Muscle layer of colon (tissue), 2 donors: ENCODE results near the gene MB.

Experiments used
- H3K27ac ChIP-seq: one replicate; pipeline ENCODE4 v1.7.0; 2013; ENCODE audit warnings: low read depth, mild to moderate bottlenecking, low read length, moderate library complexity
- H3K27me3 ChIP-seq, 2 donors: one replicate each; pipeline ENCODE4 v1.7.0; 2013; ENCODE audit warnings: low read length in 2 of 2, mild to moderate bottlenecking in 2 of 2; ENCODE audit not compliant: insufficient read depth in 2 of 2, control insufficient read depth in 1 of 2
- H3K36me3 ChIP-seq: one replicate; pipeline ENCODE4 v1.7.0; 2013; ENCODE audit warnings: mild to moderate bottlenecking, low read length; ENCODE audit not compliant: insufficient read depth
- H3K4me1 ChIP-seq: one replicate; pipeline ENCODE4 v1.7.0; 2013; ENCODE audit warnings: mild to moderate bottlenecking, low read length; ENCODE audit not compliant: insufficient read depth
- H3K4me3 ChIP-seq, 2 donors: one replicate each; pipeline ENCODE4 v1.7.0; 2013; ENCODE audit warnings: low read length in 2 of 2, low read depth in 1 of 2, mild to moderate bottlenecking in 1 of 2, moderate library complexity in 1 of 2
- H3K9ac ChIP-seq: one replicate; pipeline ENCODE4 v1.7.0; 2013; ENCODE audit warnings: low read length
- H3K9me3 ChIP-seq: one replicate; pipeline ENCODE4 v1.7.0; 2013; ENCODE audit warnings: mild to moderate bottlenecking, low read length
- donor health status: abdominal sarcoma.
- donor health status: Adenocarcinoma of cecum.

MB gene

GRCh38 chr22:35600476-35600875, 16.7 kb downstream of the MB start:
- Histone ChIP-seq H3K9ac (no peak overlapping the region), H3K4me1 (peaks cover 22% of the 10 kb centered on the region), H3K36me3 (no peaks in the 10 kb centered on the region), H3K9me3 (no peaks in the 10 kb centered on the region), H3K27ac (no peak overlapping the region), H3K27me3 (no peaks in the 10 kb centered on the region), H3K4me3 (no peak overlapping the region)

GRCh38 chr22:35599364-35599763, 17.8 kb downstream of the MB start:
- Histone ChIP-seq H3K27ac (no peak overlapping the region), H3K27me3 (no peaks in the 10 kb centered on the region), H3K36me3 (no peaks in the 10 kb centered on the region), H3K9ac (no peak overlapping the region), H3K4me3 (no peak overlapping the region), H3K9me3 (no peaks in the 10 kb centered on the region), H3K4me1 (peaks cover 12% of the 10 kb centered on the region)

DNA sequence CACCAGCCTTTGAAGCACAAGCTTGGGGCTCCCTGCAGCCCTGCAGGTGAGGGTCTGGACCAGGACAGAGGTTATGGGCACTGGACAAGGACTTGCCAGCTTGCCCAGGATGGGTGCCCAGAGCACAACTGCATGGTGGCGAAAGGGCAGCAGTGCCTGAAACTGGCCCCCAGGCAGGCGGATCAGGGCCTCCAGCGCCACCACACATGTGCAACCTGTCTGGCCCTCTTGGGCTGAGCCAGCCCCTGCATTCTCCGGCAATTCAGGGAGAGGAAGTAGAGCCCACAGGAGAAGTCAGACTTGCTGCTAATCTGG, 18.8 kb downstream of the MB start:
- Histone ChIP-seq H3K4me3 (no peak overlapping the region), H3K4me1 (peaks cover 21% of the 10 kb centered on the region), H3K9me3 (no peaks in the 10 kb centered on the region), H3K9ac (no peak overlapping the region), H3K36me3 (no peaks in the 10 kb centered on the region), H3K27me3 (no peaks in the 10 kb centered on the region), H3K27ac (no peak overlapping the region)

DNA sequence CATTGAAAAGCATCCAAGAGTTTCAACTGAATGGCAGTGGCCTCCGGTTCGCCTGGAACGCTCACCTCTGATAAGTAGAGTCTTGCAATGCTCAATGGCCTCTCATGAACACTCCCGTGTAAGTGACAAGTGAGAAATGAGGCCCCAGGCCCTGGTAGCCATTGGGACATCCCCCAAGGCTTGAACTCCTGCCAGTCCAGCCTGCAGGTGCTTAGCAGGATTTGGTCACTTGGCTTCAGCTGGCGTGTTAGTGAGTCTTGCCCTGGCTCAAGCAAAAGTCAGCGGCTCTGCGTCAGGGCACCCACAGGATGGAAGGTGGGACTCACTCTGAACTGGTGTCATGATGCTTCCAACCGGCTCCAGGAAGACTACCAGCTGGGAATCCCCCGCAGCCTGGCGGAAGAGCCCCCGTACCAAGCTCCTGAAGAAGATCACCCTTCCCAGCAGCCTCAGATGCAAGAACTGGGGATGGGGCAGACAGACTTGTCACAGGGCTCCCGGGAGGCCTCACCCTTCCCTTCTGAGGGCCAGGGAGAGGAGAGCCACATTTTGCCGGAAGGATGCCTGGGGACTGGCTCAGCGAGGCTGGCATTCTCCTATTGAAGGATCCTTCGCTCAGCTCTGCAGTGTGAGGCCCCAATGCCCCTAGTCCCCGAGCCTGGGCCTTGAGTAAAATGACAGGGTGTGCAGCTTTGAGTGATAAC, 19.3 kb downstream of the MB start:
- H3K27ac ChIP-seq = peak overlapping the region; percentile 41
- no peaks in the 10 kb centered on the region for H3K36me3 ChIP-seq
- H3K27me3 ChIP-seq = no peaks in the 10 kb centered on the region
- H3K4me3 ChIP-seq = no peak overlapping the region
- H3K4me1 ChIP-seq = peaks cover 26% of the 10 kb centered on the region
- no peaks in the 10 kb centered on the region for H3K9me3 ChIP-seq
- no peak overlapping the region for H3K9ac ChIP-seq

DNA sequence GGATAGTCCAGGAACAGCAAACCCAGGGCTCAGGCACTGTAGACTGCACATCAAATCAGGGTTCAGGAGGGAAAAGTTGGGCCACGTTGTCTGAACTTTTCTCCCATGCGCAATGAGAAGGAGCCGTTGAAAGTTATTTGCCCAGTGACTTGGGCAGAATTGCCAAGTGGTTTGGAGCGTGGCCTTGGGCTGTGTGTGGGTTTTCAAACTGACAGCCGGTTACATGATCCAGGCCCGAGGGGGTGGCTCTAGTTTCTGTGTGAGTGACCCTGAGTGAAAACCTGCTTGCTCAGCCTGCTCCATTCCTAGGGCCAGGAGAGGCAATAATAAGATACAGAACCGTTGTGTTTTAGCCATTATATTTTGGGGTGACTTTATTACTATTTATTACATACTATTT, 20.3 kb downstream of the MB start:
- no peaks in the 10 kb centered on the region for H3K9me3 ChIP-seq
- H3K4me1 ChIP-seq = peaks cover 36% of the 10 kb centered on the region
- no peaks in the 10 kb centered on the region for H3K27me3 ChIP-seq
- H3K4me3 ChIP-seq = no peak overlapping the region
- H3K36me3 ChIP-seq = no peaks in the 10 kb centered on the region
- no peak overlapping the region for H3K9ac ChIP-seq
- peak overlapping the region; percentile 66 for H3K27ac ChIP-seq

DNA sequence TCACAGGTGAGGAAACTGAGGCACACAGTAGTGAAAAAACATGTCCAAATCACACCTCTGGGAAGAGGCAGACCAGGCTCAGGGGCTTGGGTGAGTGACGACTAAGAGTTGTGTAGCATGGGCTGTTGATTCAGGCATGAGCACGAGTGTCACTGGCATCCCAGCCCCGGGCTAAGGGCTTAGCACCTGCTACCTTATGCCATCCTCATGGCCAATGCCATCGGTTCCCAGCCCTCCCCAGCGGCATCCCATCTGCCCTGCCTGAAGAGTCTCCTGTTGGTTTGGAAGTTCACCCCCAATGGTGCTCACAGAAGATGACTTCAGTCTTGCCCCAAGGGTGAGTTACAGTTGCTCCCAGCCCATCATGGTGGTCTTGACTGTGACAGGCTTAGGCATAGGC, 22.4 kb downstream of the MB start:
- no peak overlapping the region for H3K9ac ChIP-seq
- peaks cover 38% of the 10 kb centered on the region for H3K4me1 ChIP-seq
- no peaks in the 10 kb centered on the region for H3K36me3 ChIP-seq
- no peak overlapping the region for H3K4me3 ChIP-seq
- peak overlapping the region; percentile 17 for H3K27ac ChIP-seq
- no peaks in the 10 kb centered on the region for H3K27me3 ChIP-seq
- H3K9me3 ChIP-seq = no peaks in the 10 kb centered on the region

DNA sequence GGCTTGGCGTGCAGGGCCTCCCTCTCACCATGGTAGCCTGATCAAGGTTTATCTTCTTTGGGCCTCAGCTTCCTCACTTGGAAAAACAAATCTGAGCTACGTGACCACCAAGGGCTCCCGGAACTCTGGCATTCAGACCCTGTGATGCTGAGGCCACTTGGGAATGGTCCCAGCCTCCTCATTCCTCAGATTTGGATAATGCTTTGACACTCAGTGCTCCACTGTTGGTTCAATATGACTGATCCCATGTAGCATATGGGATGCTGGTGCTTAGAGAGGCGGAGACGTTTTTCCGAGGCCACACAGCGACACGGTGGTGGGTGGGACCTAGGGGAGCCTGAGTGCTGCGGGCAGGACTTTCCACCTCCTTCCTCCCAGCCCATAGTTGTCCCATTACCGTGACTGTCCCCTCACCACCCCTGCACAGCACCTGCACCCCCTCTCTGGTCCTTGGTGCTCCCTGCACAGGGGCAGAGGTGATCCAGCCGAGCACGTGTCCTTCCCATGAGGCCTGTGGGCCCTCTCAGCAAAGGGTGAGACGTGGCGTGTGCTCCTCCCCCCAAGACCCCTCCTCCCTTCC, 23.1 kb downstream of the MB start:
- H3K27ac ChIP-seq = peak overlapping the region; percentile 62
- H3K27me3 ChIP-seq = no peaks in the 10 kb centered on the region
- no peak overlapping the region for H3K4me3 ChIP-seq
- no peaks in the 10 kb centered on the region for H3K36me3 ChIP-seq
- peaks cover 41% of the 10 kb centered on the region for H3K4me1 ChIP-seq
- H3K9ac ChIP-seq = no peak overlapping the region
- no peaks in the 10 kb centered on the region for H3K9me3 ChIP-seq

DNA sequence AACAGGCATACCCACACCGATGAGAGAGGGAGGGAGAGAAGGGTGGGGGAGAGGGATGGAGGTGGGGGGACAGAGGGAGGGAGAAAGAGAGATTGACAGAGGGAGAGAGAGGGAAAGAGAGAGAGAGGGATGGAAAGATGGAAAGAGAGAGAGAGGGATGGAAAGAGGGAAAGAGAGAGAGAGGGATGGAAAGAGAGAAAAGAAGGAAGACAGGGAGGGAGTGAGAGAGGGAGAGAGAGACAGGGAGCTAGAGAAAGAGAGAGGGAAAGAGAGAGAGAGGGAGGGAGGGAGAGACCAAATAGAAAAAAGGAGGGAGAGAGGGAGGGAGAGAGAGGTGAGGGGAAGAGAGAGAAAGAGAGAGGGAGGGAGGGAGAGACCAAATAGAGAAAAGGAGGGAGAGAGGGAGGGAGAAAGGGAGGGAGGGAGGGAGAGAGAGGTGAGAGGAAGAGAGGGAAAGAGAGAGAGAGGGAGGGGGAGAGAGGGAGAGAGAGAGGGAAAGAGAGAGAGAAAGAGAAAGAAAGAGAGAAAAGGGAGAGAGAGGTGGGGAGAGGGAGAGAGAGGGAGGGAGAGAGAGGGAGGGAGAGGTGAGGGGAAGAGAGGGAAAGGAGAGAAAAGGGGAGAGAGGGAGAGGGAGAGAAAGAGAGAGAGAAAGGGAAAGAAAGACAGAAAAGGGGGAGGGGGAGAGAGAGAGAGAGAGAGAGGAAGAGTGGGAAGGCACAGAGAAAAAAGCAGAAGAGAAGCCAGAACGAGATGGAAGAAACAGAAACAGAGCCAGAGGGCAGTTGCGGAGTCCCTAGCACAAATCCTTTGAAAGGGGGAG, 23.8 kb downstream of the MB start:
- Histone ChIP-seq H3K36me3 (no peaks in the 10 kb centered on the region), H3K4me1 (peaks cover 47% of the 10 kb centered on the region), H3K27me3 (no peaks in the 10 kb centered on the region), H3K9me3 (no peaks in the 10 kb centered on the region), H3K27ac (peak overlapping the region; percentile 83), H3K9ac (no peak overlapping the region), H3K4me3 (no peak overlapping the region)

DNA sequence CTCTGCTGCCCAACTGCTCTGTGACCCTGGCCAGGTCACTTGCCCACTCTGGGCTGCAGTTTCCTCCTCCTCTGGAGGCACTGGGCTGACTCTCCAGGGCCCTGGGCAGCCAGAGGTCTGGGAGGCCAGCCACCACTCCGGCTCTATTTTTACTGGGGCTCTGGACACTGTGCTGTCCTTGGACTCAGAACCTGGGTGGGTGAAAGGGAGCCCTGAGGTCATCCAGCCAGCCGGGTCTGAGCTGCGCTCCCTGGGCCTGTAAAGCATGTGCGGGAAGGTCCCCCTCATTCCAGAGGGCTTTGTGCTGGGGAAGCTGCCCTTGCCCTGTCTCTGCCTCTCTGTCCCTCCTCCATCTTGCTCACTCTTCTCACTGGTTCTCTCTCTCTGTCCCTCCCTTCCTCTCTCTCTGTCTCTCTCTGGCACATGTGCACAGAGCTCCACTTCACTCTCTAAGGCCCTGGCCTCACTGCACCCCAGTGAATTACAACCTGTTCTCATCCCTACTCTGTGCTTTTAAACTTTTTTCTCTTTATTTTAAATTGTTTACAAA, 24.6 kb downstream of the MB start:
- H3K4me3 ChIP-seq = no peak overlapping the region
- no peaks in the 10 kb centered on the region for H3K27me3 ChIP-seq
- no peaks in the 10 kb centered on the region for H3K36me3 ChIP-seq
- H3K27ac ChIP-seq = peak overlapping the region; percentile 83
- H3K4me1 ChIP-seq = peaks cover 51% of the 10 kb centered on the region
- H3K9ac ChIP-seq = peak overlapping the region; percentile 10
- H3K9me3 ChIP-seq = no peaks in the 10 kb centered on the region

GRCh38 chr22:35591714-35592417, 25.3 kb downstream of the MB start:
- Histone ChIP-seq H3K4me3 (no peak overlapping the region), H3K36me3 (no peaks in the 10 kb centered on the region), H3K9me3 (no peaks in the 10 kb centered on the region), H3K9ac (peak overlapping the region; percentile 10), H3K4me1 (peaks cover 56% of the 10 kb centered on the region), H3K27ac (peak overlapping the region; percentile 83), H3K27me3 (no peaks in the 10 kb centered on the region)

DNA sequence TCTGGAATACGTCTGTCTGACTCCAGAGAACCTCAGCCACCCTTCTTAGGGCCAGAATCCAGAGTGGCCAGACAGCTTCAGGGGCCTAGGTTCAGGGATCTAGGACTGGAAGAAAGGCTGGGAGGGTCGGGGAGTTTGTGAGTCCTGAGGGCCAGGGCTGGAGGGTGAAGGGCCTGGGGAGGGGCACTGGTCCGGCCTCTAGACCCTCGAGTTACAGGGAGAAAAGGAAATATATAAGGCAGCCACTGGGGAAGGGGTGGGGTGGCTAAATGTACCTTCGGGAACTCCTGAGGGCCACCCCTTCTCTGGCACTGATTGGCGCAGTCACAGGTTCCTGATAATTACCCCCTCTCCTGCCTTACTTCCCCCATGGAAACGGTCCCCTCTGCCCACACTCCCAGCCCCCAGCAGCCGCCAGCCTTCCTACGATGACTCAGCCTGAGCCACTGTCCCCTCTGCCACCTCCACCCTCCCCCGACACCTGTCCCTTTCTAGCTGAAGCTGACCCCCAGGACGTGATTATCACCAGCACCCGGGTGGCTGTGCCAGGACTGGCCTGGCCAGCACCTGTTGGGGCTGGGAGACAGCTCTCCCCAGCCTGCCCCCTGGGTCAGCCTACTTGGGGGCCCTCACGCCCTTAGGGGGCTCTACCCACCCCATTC, 26.4 kb downstream of the MB start:
- H3K9me3 ChIP-seq = no peaks in the 10 kb centered on the region
- H3K27ac ChIP-seq = no peak overlapping the region
- H3K4me3 ChIP-seq = no peak overlapping the region
- peaks cover 51% of the 10 kb centered on the region for H3K4me1 ChIP-seq
- H3K9ac ChIP-seq = no peak overlapping the region
- H3K36me3 ChIP-seq = no peaks in the 10 kb centered on the region
- no peaks in the 10 kb centered on the region for H3K27me3 ChIP-seq
